Muscle of arm (tissue), 12 donors: ENCODE results near the gene PANX1. TPM values are rescaled to one million over a fixed set of nuclear protein-coding genes. Genes with fewer than 3 reads are reported as not detected.

Experiments
- DNase-seq: peaks from one replicate; pipeline ENCODE4 v3.0.0-alpha.2; 2013
- polyA plus RNA-seq, 12 donors: library from polyadenylated mRNA; unstranded; fragments of 120-200 nt; gene quantifications; one replicate each; pipeline ENCODE4 v1.2.1, GENCODE V29; 2013; ENCODE audit not compliant: insufficient read length in 12 of 12

Gene PANX1
- polyA plus RNA-seq, 12 donors = 18.5 to 33.8 (median 25.4) TPM; not detected in 1

GRCh38 chr11:94183251-94183885 lies 54.7 kb downstream of the PANX1 start:
- no peak for DNase-seq

DNA sequence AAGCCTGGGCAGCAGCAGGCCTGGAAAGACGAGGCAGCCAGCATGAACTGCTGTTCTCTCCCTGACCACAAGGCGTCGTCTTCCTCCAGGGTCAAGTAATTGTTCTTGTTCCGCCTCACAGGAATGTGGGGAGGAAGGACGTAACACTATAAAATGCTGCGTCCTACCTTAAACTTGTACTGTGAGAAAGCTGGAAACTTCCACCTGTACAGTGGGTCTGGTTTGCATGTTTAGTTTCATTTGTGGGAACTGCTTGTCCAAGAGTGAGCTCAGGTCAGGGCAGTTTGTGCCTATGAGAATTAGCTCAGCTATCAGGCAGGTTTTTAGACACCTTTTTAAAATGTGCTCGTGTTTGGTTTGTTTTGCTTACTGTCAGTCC lies 55.2 kb downstream of the PANX1 start:
- no peak for DNase-seq

DNA sequence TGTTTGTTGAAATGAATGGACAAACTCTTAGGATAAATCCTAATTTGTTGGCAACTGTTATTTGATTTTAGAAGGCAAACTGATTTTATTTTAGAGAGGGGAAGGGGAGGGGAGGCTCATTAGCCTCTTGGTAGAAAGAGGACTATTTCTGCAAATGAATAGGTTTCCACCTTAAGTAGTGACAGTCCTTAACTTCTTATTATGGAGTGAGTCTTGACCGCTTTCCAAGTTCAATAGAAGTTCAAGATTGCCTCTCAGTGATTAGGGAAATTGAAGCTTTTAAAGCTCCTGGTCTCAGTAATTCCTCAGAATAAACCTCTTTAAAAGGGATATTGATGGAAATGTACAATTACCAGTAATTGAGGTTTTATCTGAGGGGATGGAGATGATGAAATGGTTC lies 55.7 kb downstream of the PANX1 start:
- DNase-seq = no peak

DNA sequence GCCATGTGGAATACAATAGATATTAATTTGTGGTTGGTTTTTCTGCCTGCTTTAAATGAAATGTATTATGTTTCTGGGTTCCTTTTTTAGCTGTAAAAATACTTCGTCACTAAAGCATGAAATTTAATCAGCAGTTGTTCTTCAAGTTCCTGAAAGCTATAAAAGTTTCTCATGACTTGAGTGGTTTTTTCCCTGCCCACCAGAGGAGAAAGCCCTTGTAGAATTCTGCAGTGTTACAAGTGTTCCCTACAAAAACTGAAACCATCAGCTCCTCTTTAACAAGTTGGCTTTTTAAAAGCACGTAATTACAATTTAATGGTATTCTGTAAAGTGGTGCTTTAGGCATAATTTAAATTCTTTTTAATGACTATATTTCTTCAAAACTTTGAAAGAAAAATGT lies 56.2 kb downstream of the PANX1 start:
- no peak for DNase-seq

DNA sequence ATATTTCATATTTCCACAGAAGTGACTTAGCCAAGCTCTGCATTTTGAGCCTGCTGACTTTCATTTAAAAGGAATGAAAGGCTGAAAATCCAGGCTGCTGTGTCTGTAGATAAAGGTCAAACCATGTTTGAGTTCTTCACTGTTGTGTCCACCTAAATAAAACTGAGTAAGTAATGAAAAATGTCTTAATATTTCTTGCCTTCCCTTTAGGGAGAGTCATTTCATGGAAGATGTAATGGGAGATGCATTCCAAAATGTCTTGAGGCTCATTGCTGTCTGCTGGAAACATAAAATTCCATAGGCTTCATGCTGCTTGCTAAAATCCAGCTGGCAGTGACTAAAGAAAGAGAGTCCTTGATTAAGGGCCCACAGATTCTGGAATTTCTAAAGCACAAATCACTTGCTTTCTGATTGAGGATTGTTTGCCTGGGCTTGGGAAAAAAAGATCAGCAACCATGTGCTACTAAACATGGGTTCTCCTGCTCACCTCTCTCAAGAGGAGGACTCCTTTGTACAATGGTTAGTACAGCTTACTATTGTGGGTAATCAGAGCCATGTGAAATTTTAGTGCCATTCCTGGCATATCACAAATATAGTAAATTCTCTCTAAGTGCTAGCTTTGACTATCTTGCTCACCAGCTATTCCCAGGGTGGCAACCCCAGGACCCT lies 56.9 kb downstream of the PANX1 start:
- DNase-seq = peak; percentile 55

GRCh38 chr11:94186342-94187203 lies 57.9 kb downstream of the PANX1 start:
- DNase-seq = no peak

DNA sequence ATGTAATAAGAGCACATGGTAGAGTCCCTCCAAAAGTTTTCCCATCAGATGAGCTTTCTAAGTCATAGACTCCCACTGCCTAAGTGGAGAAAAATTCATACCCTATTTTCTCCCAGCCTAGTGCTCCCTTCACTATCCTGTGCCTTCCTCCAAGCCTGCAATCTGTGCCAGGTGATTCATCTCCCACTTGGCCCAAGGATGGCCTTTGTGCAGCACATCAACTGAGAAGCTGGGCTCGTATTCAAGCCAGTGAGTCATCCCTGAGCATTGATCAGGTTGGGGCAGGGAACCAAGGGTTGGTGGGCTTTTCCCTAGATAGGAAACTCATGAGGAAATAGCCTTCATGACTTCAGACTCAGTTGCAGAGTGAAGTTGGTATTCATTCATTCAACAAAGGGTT lies 64.6 kb downstream of the PANX1 start:
- no peak for DNase-seq

DNA sequence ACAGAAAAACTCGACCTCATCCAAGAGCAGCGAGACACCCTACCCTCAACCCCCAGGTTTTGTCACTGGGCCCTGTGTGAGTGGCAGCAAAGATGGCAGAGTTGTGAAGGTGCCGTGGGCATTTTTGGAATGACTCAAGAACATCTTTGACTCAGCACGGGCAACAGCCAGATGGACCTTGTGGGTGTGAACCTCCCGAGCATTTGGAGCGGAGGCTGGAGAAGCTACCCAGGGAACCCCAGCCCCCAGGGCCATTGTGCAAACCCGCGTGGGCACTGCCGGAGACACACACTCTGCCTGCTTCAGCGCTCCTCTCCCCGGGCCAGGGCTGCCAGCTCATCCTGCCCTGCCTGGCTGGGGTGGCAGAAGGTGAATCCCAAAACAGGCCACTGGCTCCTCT lies 66.1 kb downstream of the PANX1 start:
- DNase-seq = no peak

DNA sequence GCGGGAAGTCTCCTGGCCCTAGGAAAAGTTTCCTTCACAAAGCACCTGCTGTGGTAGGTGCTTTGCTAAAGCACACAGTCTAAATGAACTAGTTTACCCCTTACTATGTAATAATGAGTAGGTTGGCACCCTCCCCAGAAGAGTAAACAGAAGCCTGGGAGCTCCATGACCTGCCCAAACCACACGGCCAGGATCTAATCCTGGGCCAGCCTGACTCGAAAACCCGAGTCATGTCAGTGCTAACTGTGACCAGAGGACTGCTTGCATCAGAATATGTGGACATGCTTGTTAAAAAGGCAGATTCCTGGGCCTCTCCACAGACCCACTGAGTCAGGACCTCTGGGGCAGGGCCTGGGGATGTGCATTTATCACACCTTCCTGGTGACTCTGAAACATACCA lies 67.7 kb downstream of the PANX1 start:
- DNase-seq = no peak

GRCh38 chr11:94198718-94199117 lies 70.1 kb downstream of the PANX1 start:
- DNase-seq = no peak

DNA sequence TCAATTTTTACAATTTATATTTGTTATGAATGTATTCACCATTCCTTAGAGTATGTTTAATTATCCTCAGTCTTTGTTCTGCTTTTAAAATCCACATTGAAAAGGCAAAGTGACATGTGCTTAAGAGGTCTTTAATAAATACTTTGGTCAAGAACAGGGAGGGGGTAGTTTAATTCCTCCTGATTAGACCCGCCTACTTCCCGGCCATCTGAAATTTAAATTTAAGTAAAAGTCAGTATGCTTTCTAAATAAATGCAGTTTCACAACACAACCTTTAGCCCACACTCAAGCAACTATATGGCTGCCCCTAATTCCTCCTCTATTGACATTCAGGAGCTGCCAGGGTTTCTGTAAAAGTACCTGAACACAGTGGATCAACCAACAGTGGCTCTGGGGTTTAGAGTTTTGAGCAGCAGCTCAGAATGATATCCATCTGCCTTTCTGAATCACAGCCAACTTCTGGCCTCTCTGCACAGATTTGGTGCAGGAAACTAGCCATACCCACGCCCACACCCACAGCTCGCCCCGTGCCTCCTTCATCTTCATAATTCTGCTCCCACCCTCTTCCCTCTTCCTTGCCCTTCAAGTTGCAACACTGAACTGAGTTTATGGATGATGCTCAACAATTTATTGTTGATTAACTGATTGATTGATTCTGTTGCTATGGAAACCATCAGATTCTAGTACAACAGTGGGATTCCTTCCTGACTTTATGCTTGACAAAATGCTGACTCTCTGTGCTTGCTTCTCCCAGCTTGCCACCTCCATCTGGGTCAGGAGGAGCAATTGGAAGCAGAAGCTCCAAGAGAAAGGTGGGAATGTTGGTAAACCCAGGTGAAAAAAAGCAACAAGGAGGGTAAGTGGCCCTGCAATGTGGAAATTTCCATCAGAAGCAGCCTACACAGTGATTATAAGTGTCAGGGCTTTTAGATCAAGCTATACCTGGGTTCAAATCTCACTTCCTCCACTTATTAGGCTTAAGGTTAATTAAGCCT lies 70.8 kb downstream of the PANX1 start:
- no peak for DNase-seq

- no peak for DNase-seq
Measured at GRCh38 chr11:94201004-94201465, 72.4 kb downstream of the PANX1 start.

DNA sequence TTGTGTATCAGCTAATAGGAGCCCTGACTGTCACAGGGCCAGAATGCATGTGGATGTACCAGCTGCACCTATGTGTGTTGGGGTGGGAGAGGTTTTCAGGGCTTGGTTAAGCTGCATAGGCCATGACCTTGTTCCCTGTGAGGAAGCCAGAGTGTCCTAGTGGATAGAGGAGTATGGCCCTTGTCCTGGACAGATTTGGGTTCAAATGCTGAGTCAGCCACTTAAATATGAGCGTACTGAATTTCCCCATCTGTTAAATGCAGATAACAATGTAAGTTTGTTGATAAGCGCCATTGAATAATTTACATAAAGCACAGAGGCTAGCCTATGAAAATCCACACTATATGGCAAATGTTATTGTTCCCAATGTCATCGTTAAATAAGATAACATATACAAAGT lies 74.4 kb downstream of the PANX1 start:
- no peak for DNase-seq

DNA sequence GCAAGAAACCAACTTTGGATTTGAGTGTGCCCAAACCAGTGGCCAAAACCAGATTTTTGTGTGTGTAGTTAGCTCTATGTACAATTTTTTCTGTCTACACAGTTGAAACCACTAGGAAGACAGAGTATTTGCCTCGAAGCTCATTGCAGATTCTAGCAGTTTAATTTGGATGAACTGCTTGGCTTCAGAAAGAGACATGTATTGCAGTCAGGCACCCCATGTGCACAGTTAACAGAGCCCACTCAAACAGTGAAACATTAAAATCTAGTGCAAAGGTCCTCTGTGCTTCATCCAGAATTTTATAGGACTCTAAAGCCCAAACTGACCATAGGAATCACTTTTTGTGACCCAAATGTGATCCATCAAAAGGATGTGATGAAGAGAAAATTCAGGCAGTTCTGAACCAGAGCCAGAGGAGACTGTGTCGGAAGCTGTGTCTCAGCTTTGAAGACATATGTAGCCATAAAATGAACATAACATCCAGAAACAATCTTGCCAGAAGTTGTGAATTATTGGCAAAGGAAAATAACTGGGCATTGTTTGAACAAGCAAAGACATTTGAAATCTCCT lies 82.7 kb downstream of the PANX1 start:
- no peak for DNase-seq

GRCh38 chr11:94212898-94213297 lies 84.3 kb downstream of the PANX1 start:
- DNase-seq = no peak

- DNase-seq = no peak
Measured at GRCh38 chr11:94217705-94218104, 89.1 kb downstream of the PANX1 start.

GRCh38 chr11:94218372-94218771 lies 89.7 kb downstream of the PANX1 start:
- DNase-seq = no peak

GRCh38 chr11:94219771-94220170 lies 91.1 kb downstream of the PANX1 start:
- DNase-seq = no peak

DNA sequence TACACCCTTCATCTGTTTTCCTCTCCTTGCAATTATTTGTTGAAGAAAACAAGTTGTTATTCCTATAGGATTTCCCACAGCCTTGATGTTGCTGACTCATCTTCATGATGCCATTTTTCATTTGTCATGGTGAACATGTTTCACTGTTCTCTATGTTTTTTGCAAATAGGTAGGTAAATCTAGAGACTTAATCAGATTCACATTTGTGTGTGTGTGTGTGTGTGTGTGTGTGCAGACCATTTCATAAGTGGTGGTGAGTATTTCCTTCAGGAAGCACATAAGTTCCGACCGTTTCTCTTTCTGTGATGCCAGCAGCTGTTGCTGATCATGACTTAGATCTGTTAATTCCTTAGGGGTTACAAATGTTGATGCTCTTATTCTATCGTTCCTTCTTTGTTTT lies 95.4 kb downstream of the PANX1 start:
- DNase-seq = no peak
